ENCODE results near the gene NR2C2AP.

- no peak for TF ChIP-seq CTCF (IDR thresholded peaks at IDR 0.05)
- TF ChIP-seq POLR2AphosphoS5 (IDR thresholded peaks at IDR 0.05; ENCODE audit: low read depth, low read length), result no peak
- TF ChIP-seq SIN3A (IDR thresholded peaks at IDR 0.05; ENCODE audit: borderline replicate concordance, insufficient read depth, low read depth, low read length), result no peak
- TF ChIP-seq REST (IDR thresholded peaks at IDR 0.05; ENCODE audit: insufficient read depth in 1 of 2, low read depth in 2 of 2, low read length in 1 of 2), result no peak
These were observed 33.0 kb upstream of the NR2C2AP start for GRCh38 chr19:19236173-19236572.
